Omental fat pad (tissue), 4 donors: ENCODE data around the gene TNIP2. TPM values are rescaled to one million over a fixed set of nuclear protein-coding genes. Genes with fewer than 3 reads are reported as not detected.

Experiments used
- ATAC-seq: fragments of 150-250 bp; one replicate; pipeline ENCODE4 v1.9.1; 2016; ENCODE audit warnings: mild to moderate bottlenecking, moderate library complexity; ENCODE audit not compliant: low FRiP score
- DNase-seq: peaks from one replicate; pipeline ENCODE4 v3.0.0-alpha.2; 2019; ENCODE audit warnings: low spot score
- CTCF ChIP-seq, 3 donors: fragments of 450-650 bp; IDR thresholded peaks; one replicate each; pipeline ENCODE4 v1.5.1; 2016 to 2017; ENCODE audit warnings: antibody characterized with exemption in 3 of 3, mild to moderate bottlenecking in 3 of 3, moderate library complexity in 2 of 3
- total RNA-seq, 4 donors: library from RNA; depleted of rRNA; stranded (reverse); fragments of >200 nt; gene quantifications; one replicate each; pipeline ENCODE4 v1.1.0, GENCODE V29; 2016

Gene TNIP2
- total RNA-seq, 4 donors from 2014 or later = 50.1 to 108 (median 75.4) TPM

DNA sequence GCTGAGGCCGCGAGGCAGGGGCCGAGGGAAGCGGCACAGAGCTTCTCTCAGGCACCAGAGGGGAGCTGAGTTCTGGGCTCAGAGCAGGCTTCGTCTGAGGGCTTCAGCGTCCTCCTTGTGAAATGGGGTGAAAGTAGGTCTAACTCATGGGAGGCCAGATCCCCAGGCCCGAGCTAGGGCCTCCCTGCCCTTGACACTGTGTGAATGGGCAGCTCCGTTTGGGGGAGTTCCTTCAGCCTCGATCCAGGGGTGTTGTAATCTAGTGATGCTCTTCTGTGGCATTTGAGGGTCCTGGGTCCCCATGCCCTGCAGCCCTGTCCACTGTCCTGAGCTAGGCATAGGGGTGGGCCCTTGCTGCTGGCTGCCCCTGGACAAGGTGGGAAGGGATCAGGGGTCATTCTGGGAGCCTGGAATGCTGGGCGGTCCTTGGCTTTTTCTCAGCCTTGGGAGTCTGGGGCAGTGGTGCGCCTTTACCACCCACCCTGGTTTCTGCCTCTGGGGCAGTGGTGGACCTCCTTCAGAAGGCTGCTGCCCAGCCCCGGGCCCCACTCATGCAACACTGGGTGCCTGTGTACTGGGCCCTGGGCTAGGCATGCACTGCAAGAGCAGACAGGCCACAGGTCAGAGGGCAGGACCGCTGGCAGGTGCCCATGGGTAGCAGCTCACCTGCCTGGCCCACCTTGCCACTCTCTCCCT, 40.9 kb upstream of the TNIP2 start:
- DNase-seq (no peak), ATAC-seq (no peak)
- no peak for TF ChIP-seq CTCF (IDR thresholded peaks at IDR 0.05)

- DNase-seq (no peak), ATAC-seq (peak; percentile 14)
- no peak for TF ChIP-seq CTCF (IDR thresholded peaks at IDR 0.05)
Observed at GRCh38 chr4:2795893-2796848, 40.0 kb upstream of the TNIP2 start.

DNA sequence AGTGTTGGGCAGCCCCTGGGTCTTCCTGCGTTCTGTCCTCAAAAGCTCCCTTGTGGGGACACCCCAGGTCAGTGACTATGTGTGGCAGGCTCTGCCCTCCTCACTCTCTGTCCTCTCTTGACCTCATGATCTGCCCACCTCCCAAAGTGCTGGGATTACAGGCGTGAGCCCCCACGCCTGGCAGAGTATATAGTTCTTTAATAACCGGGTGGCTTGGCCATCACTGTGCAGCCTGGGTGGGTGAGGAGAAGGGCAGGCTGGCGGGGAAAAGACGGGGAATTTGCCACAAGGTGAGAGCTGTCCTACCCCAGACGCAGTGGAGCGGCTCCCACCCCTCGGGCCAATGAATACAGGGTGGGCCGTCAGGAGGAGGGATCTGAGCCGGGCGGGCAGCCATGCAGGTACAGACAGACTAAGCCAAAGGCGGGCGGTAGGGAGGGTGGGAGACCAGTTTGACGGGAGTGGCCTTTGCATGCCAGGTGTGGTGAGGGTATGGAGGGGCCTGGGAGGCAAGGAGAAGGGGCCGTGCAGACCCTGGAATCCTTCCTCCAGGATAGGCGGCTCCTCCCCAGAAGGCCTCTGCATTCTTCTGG, 39.3 kb upstream of the TNIP2 start:
- DNase-seq = no peak
- no peak for ATAC-seq
- TF ChIP-seq CTCF (IDR thresholded peaks at IDR 0.05) = no peak

- TF ChIP-seq CTCF (IDR thresholded peaks at IDR 0.05) = no peak
- DNase-seq = no peak
Observed at GRCh38 chr4:2794486-2795299, 38.6 kb upstream of the TNIP2 start.

GRCh38 chr4:2793586-2794485, 37.7 kb upstream of the TNIP2 start:
- no peak for TF ChIP-seq CTCF (IDR thresholded peaks at IDR 0.05)
- no peak for DNase-seq
- ATAC-seq = no peak

More at GRCh38 chr4:2794486-2795299, 38.6 kb upstream of the TNIP2 start:
- ATAC-seq = peak; percentile 38
